GM19397 (cell line): ENCODE measurements around the gene TMEM190.
"Not testable (repeated sequence)": the region's sequence is repeated elsewhere in the genome, so short reads cannot be mapped to it uniquely, and the experiment has no call there.

Experiments used
- ATAC-seq: cut with Tn5 transposase; IDR thresholded peaks from one replicate; pipeline ENCODE4 v1.9.1; 2021; ENCODE audit warnings: mild to moderate bottlenecking, moderate library complexity; ENCODE audit not compliant: unreplicated experiment

The TMEM190 gene

DNA sequence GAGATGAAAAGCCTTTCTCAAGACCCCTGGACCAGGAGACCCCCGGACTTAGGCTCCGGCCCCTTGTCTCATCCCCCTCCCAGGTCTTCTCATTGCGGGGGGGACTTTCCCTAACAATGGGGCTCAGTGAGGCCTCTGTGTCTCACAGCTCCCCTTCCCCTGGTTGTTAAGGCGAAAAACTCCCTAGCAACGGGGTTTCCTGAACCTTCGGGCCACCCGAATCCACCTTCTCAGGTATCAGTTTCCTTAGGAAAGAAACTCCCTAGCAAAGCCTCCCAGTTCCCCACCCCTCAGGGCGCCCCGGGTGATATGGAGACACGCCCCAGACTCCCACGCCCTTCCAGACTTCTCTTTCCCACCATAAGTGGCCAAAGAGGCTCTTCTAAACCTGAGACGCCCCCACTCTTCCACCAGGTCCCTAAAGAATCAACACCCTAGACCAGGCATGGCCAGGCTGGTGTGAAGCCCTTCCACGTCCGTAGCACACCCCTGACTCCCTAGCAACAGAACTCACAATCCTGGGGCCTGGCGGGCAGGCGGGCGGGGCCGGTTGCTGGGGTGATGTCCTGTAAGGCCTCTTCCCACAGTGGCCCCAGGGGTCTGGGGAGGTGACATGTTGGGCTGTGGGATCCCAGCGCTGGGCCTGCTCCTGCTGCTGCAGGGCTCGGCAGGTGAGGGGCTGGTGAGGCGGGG lies at the start of gene TMEM190:
Gene TMEM190 (plus strand): TSS at position 586 of the 693 bp plus-strand sequence. CDS start 28 bp downstream, at position 614.
- ATAC-seq: no peak

DNA sequence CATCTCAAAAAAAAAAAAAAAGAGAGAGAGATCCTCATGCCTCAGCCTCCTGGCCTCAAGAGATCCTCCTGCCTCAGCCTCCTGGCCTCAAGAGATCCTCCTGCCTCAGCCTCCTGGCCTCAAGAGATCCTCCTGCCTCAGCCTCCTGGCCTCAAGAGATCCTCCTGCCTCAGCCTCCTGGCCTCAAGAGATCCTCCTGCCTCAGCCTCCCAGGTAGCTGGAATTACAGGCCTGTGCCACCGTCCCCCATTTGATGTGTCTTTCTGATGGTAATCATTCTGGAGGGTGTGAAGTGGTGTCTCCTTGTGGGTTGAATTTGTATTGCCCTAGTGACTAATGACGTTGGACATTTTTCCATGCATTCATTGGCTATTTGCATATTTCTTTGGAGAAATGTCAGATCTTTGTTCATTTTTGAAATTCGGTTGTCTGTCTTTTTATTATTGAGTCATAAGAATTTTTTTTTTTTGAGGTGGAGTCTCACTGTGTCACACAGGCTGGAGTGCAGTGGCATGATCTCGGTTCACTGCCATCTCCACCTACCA lies 47.8 kb upstream of the TMEM190 start:
- not testable (repeated sequence) for ATAC-seq

DNA sequence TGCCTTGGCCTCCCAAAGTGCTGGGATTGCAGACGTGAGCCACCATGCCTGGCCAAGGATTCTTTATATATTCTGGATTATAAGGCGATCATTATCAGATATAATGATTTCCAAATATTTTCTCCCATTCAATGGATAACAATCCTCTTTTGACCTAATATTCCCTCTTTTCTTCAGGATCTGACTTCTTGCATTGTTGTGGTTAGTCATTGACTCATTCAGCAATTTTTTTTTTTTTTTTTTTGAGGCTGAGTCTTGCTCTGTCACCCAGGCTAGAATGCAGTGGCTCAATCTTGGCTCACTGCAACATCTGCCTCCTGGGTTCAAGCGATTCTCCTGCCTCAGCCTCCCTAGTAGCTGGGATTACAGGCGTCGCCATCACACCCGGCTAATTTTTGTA lies 46.8 kb upstream of the TMEM190 start:
- not testable (repeated sequence) for ATAC-seq

DNA sequence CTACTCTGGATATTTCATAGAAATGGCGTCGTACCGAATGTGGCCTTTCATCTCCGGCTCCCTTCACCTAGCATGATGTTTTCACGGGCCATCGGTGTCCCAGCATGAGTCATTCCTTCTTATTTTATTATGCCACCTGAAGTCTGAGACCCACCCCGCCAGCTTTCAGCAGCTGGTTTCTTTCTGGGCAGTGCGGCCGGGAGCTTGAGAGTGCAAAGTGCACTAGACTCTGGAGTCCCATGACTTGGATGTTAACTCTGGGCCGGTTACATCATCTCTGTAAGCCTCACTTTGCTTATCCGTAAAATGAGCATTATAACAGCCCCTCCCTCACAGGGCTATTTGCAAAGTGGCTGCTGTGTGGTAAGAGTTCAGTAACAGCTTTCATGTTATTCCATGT lies 42.8 kb upstream of the TMEM190 start:
- ATAC-seq: no peak

DNA sequence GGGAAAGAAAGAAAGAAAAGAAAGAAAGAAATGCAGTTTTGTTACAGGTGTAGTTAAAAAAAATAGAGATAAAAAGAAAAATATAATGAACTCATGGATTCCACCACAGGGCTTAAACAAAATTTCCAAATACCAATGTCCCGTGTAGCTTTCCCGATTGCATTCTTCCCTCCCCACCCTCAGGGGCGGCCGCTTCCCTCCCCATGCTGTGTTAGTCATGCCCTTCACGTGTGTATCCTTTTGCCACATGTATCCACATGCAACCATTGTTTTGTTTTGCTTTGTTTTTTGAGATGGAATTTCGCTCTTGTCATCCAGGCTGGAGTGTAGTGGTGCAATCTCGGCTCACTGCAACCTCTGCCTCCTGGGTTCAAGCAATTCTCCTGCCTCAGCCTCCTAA lies 40.5 kb upstream of the TMEM190 start:
- no peak for ATAC-seq

DNA sequence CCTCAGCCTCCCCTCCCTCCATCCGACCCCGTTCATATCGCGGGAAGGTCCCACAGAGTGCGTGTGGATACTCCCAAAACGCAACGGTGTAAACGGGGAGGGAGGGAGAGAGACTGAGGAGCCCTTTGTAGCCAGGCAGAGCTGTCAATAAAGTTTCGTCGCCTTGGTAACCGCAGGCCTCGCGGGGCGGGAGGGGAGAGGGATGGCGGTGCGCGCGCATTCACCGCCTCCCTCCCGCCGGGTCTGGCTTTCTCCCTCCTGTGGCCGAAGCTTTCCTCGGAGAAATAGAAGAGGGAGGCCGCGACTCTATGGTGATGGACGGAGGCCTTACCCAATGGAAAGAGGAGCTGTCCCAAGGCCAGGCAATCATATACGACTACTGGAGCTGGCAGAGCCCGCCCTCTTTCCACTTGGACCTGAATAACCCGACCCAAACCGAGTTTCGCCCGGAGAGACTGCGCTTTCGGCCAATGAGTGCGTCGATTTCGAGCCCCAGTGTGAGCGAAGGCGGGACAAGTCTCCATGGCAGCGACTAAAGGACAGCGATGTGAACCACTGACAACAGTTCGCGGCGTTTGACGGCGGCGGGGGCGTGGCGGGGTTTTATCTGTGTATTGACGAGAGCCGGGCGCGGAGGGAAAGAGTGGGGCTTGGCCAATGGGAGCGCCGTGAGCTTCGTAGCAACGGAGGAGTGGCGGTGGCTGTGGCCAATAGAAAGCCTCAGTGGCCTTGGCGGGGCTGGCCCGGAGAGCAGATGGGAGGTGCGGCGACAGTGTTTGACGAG lies 37.3 kb upstream of the TMEM190 start, which contains the start of gene KMT5C:
Gene KMT5C (plus strand): TSS at position 772 of the 784 bp plus-strand sequence. CDS start 2,061 bp downstream, outside the sequence.
- peak; percentile 84 for ATAC-seq

DNA sequence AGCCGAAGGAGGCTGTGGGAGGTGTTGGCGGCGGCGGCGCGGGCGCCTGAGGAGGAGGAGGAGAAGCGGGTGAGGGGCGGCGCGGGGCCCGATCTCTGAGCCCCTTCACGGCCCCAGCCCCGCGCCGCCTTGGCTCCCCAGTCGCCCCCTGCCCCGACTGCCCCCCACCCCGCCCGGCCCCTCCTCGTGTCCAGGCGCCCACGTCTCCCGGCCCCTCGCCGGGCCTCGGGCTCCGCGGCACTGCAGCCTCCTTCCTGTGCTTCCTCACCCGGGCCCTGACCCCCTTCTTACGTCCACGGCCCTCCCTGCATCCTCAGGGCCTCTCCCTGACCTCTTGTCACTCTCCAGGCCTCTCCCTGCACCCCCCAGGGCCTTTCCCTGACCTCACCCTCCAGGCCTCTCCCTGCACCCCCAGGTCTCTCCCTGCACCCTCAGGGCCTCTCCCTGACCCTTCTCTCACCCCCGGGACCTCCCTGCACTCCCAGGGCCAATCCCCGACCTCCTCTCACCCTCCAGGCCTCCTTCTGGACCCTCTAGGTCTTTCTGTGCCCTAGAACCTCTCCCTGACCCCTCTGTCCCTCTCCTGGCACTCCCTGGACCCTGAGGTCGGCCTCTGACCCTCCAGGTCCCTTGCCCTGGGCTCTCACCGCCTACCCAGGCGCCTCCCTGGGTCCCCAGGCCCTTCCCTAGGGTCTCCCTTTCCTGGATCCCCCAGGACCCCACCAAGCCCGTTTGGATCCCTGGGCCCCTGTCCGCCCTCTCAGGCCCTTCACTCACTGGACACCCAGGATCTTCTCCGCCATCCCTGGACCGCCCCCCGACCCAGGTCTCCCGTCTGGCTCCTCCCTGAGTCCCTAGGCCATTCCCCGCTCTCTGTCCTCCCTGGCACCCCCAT lies 36.5 kb upstream of the TMEM190 start:
- no peak for ATAC-seq

DNA sequence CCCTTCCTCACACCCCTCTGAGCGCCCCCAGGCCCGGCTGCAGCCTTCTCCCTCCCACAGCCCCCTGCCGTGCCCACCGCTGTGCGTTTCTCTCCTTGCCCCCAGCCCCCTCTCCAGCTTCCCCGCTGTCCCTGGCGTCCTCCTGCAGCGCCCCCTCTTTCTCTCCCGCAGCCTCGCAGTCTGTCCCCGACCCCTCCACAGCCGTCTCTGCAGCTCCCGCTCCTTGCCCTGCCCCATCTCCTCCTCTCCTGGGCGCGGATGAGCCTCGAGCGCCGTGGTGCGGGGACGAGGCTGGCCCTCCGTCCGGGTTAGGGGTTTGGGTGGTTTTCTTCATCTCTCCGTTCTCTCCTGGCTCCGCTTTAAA lies 35.9 kb upstream of the TMEM190 start:
- ATAC-seq: no peak

DNA sequence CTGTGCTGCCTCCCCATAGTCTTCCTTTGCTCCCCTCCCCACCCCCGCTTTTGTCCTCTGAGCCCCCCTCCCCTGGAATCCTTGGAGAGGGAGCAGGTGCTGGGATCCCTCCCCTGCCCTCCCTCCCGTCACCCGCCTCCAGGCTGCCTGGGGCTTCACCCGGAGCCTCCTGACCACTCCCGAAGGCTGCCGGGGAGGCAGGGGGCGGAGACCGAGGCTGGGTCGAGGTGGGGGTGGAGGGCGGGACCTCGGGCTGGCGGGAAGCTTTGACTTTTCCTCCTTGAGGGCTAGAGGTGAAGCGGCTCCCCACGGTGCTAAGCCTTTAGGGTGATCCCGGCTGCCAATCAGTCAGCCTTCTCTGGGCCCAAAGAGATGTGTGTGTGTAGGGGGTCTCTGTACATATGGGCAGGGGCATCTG lies 35.4 kb upstream of the TMEM190 start:
- ATAC-seq: no peak

DNA sequence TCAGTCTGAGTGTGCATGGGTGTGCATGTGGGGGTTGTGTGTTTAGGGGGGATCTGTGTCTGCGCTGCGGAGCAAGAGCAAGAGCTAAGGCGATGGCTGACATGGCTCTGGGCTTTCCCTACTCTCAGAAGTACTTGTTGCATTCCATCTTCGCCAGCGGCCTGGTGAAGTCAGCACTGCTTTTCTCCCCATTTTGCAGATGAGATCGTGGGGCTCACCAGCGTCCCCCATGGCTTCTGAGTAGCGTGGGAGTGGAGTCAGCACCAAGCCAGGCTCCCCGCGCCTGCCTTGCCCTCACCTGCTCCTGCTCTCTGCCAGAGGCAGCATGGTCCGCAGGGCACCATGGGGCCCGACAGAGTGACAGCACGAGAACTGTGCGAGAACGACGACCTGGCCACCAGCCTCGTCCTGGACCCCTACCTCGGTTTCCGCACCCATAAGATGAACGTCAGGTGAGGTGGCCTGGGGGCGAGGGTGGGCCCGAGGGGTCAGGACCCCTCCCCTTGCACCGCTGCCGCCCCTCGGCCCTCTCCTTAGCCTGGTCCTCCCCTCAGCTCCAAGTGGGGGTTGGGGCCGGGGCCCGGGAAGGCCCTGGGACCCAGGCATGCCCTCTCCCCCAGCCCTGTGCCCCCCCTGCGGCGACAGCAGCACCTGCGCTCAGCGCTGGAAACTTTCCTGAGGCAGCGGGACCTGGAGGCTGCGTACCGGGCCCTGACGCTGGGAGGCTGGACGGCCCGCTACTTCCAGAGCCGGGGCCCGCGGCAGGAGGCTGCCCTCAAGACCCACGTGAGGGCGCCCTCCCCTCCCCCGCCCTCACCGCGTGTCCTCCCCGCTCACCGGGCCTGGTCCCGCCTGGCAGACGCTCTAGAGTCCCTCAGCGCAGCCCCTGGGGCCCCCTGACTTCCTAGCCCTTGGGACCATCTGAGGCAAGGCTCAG lies 34.8 kb upstream of the TMEM190 start:
- no peak for ATAC-seq

DNA sequence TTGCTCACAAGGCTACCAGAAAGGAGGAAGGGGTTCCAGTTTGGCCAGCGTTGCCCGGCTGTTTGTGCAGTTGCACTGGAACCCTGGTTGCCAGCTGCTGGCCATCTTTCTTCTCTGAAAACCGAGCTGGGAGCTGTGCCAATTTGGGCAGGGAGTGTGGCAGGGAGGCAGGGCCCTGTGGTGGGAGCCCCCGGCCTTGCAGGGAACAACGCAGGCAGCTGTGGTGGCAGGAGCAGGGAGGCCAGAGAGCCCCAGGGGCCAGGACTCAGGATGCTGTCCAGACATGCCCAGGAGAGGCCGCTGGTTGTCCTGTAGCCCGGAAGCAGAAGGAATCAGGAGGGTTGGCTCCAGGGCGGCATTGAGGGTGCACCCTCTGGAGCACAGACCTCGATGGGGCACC lies 32.2 kb upstream of the TMEM190 start:
- no peak for ATAC-seq

DNA sequence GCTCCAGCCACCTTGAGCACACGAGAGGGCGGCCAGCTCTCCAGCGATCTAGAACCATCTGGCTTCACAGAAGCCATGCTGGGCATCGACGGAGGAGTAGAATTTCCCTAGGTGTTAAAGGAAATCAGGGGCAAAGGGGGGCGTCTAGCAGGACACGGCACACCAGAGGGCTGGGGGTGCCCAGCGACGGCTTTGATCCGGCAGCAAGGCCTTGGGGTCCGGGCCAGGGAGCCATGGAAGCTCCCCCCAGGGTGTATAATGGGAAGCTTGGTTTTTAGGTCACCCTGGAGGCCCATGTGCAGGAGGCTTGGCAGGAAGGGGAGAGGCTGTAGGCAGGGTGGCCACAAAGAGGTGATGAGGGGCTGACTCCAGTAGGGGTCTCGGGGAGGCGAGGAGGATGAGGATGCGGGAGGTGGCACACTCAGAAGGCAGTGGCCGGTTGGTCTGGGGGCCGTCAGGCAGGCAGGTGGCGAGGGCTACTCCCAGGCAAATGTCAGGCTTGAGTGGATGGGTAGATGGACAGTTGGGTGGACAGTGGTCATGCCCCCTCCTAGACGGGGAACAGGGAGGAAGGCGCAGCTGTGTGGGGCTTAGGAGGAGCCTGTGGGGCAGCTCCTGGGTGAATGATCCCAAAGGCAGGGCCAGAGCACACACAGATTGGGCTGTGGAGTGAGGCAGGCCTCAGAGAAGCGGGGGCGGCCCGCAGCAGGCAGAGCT lies 31.4 kb upstream of the TMEM190 start:
- ATAC-seq: no peak

DNA sequence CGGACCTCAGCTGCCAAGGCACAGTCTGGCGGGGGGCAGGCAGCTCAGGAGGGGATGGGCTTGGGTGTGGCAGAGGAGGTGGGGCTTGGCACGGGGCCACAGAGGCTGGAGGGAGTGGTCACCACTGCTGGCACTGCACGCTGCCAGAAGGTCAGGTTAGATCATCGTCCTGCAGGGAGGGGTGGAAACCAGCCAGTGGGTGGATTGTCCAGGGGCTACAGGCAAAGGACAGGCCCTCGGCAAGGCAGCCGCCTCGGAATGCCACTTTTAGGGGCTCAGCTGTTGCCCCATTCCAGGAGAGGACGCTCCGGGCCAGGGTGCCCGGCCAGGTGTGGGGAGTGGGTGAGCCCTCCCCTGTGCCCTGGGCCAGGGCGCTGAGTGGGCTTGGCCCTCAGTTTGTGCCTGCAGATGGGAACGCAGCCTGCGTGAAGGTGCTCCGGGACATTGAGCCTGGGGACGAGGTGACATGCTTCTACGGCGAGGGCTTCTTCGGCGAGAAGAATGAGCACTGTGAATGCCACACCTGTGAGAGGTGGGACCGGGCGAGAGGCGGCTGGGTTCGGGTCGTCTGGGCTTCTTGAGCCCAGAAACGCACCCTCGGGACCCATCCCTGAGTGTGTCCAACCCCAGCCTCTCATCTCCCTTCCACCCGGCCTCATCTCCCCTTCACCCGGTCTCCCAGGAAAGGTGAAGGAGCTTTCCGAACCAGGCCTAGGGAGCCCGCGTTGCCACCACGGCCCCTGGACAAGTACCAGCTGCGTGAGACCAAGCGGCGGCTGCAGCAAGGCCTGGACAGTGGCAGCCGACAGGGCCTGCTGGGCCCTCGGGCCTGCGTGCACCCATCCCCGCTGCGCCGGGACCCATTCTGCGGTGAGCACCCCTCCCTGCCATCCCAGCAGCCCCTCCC lies 30.6 kb upstream of the TMEM190 start:
- no peak for ATAC-seq

DNA sequence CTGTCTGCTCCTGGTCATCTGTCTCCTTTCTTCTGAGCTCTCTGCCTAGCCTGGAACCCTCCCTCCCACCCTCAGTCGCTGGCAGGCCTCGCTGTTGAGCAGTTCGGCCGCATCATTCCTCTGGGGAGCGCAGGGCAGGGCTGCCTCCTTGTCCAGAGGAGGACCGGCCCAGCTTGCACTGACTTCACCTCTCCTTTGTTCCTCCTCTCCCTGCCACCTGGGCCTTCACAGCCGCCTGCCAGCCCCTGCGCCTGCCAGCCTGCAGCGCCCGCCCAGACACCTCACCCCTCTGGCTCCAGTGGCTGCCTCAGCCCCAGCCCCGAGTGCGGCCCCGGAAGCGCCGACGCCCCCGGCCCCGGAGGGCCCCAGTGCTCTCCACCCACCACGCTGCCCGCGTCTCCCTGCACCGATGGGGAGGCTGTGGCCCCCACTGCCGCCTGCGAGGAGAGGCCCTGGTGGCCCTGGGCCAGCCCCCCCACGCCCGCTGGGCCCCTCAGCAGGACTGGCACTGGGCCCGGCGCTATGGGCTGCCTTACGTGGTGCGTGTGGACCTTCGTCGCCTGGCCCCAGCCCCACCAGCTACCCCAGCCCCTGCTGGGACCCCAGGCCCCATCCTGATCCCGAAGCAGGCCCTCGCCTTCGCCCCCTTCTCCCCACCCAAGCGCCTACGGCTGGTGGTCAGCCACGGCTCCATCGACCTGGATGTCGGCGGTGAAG lies 29.7 kb upstream of the TMEM190 start:
- no peak for ATAC-seq

DNA sequence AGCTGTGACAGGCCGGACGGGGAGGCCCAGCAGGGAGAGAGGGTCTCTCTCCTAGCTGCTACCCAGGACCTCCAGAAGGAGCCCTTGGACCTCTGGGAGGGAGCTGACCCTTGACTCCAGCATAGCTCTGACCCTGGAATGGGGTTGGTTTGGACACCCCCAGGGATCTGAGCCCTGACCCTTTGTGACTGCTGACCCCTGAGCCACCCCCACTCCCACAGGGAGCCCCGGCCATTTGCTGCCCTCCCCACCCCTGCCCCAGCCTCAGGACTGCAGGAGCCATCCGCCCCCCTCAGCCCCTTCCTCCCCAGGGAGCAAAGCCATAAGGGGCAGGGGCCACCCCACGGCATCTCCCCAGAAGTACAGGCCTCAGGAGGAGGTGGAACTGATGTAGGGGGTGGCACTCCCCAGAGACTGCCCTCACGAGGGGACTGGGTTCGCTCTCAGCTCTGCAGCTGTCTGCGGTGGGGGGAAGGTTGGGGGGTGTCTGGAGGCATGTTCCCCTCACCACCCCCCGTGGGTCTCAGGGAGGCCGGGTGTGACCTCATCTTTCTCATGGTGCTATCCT lies 29.1 kb upstream of the TMEM190 start:
- ATAC-seq: no peak

DNA sequence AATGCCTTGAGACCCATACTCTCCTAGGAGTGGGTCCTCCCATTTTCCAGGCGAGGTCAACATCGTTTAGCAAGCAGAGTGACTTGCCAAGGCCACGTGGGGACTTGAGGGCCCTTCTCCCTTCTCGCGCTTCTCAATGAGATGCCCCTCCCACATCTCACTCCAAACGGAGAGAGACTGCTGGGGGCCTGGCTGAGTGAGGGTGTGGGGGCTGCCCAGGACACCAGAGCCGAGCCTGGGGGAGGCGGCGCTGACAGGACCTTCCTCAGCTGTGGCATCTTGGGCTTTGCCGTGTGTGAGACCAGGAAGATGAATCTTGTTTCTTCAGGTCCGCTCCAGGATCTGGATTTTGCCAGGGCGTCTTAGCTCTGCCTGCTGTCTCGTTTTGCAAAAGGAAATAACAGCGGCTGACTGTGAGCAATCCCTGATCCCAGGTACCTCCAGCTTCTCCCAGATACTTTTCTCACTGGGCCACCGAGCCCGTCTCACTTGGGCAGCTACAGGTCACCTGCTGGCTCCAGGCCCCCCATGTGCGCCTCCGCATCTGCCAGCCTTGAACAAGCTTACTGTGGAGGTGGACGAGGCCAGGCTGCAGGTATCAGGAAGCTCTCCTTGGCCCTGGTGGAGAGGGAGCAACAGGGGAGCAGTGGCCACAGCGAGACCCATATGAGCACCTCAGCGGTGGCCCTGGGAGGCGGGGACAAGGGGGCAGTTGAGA lies 28.1 kb upstream of the TMEM190 start:
- ATAC-seq: no peak
